HEK293T (cell line): Measurements from ENCODE around the gene UBR3.

Experiments
- ARNT ChIP-seq: fragments of 450-650 bp; IDR thresholded peaks from 2 replicates; pipeline ENCODE4 v1.6.1; 2017; ENCODE audit warnings: mild to moderate bottlenecking
- BHLHE40 ChIP-seq: fragments of 450-650 bp; IDR thresholded peaks from 2 replicates; pipeline ENCODE4 v1.6.1; 2016; ENCODE audit warnings: mild to moderate bottlenecking, moderate library complexity, borderline replicate concordance
- FOXA1 ChIP-seq: fragments of 450-650 bp; IDR thresholded peaks from 2 replicates; pipeline ENCODE4 v1.6.1; 2016; ENCODE audit warnings: mild to moderate bottlenecking
- FOXK2 ChIP-seq: fragments of 450-650 bp; IDR thresholded peaks from 2 replicates; pipeline ENCODE4 v1.6.1; 2016; ENCODE audit warnings: mild to moderate bottlenecking
- FOXM1 ChIP-seq: fragments of 450-650 bp; IDR thresholded peaks from 2 replicates; pipeline ENCODE4 v1.6.1; 2017; ENCODE audit warnings: mild to moderate bottlenecking, borderline replicate concordance
- HDGF ChIP-seq: fragments of 450-650 bp; IDR thresholded peaks from 2 replicates; pipeline ENCODE4 v1.6.1; 2017; ENCODE audit warnings: antibody characterized with exemption, borderline replicate concordance
- SUZ12 ChIP-seq: fragments of 450-650 bp; IDR thresholded peaks from 2 replicates; pipeline ENCODE4 v1.6.1; 2016; ENCODE audit warnings: mild to moderate bottlenecking
- ZNF384 ChIP-seq: fragments of 450-650 bp; IDR thresholded peaks from 2 replicates; pipeline ENCODE4 v1.6.1; 2016

DNA sequence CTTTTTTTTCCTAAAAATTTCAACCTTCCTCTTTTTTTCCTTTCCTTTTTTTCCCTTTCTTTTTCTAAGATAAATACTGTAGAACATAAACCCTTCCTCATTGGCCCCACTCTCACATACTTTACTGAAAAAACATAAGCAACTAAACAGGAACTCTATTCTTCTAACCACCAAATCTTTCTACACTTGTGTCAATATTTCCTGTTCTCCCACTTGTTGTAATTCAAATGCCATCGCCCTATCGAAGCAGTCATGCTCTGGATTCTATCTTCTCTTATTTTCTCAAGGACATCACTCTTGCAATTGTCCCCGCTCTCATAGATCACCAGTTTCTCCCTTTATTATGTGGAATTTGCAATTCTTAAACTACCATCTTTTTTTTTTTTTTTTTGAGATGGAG lies 48.8 kb upstream of the UBR3 start:
- no peak for TF ChIP-seq FOXM1
- no peak for TF ChIP-seq FOXK2
- TF ChIP-seq BHLHE40 = no peak
- no peak for TF ChIP-seq FOXA1
- no peak for TF ChIP-seq SUZ12
- TF ChIP-seq ZNF384 = no peak
- no peak for TF ChIP-seq HDGF
- TF ChIP-seq ARNT = no peak
